Stimulated activated naive CD8-positive, alpha-beta T cell treated with anti-CD3 and anti-CD28 coated beads, Interleukin-15, amount 100 ng/mL, for 72 hours (primary cell): Measurements from ENCODE around the gene DDA1.
"Not testable (repeated sequence)": the region's sequence is repeated elsewhere in the genome, so short reads cannot be mapped to it uniquely, and the experiment has no call there.

Source experiments
- ATAC-seq: fragments of 150-1000 bp; cut with Tn5 transposase; 2 replicates; pipeline ENCODE4 v1.10.0; 2021; ENCODE audit warnings: mild to moderate bottlenecking, moderate library complexity
- DNase-seq, 2 donors: peaks; one replicate each; pipeline ENCODE4 v3.0.0; 2021 to 2022
- H3K27ac Mint-ChIP-seq, 2 donors: one replicate each; pipeline ENCODE4 v1.8.0; 2022; ENCODE audit warnings: mild to moderate bottlenecking in 2 of 2, mixed read lengths in 2 of 2, moderate library complexity in 2 of 2
- H3K27me3 Mint-ChIP-seq: one replicate; pipeline ENCODE4 v1.8.0; 2022; ENCODE audit warnings: mixed read lengths
- H3K4me1 Mint-ChIP-seq: one replicate; pipeline ENCODE4 v1.8.0; 2022; ENCODE audit warnings: mild to moderate bottlenecking, mixed read lengths
- H3K4me3 Mint-ChIP-seq, 2 donors: one replicate each; pipeline ENCODE4 v1.8.0; 2022; ENCODE audit warnings: mild to moderate bottlenecking in 2 of 2, mixed read lengths in 2 of 2, moderate library complexity in 1 of 2
- H3K9me3 Mint-ChIP-seq, 2 donors: one replicate each; pipeline ENCODE4 v1.8.0; 2022; ENCODE audit warnings: mixed read lengths in 2 of 2

DDA1 gene

DNA sequence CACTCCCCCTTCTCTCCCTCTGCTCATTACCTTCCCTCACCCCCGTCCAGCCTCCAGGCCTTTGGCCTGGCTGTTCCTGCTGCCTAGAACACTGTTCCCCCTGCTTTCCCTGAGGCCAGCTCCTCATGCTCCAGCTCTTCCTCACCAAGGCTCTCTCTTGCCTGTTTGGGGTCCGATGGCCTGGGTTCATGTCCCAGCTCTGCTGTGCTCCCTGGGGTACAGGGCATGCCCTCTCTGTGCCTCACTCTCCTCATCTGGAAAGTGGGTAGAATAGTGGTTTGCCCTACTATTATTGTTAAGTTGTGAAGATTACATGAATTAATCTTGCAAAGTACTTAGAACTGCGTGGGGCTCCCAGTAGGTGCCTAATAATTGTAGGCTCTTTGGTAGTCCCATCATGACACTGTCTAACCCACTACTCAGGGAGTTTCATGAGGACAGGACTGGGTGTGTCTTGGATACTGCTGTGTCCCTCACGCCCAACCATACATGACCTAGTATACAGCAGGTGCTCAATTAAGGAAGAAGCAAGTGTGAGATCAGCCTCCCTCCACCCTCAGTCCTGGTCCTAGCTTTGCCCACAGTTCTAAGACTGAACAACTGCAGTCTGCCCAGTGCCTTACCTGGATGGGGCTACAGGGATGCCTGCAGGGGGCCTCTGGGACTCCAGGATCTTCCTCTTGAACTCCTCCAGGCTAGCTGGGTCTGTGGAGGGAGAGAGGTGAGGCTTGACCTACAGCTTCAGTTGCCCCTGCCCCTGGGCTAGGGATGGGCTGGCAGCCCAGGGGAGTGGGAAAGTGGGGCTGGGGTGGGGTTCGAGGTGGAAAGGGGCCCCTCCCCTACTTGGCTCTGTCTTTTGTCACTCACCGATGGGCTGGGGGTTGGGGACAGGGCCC, 50.8 kb downstream of the DDA1 start:
- ATAC-seq (no peak), DNase-seq (no peak)
- Mint-ChIP-seq H3K4me1 (no peaks in the 10 kb centered on the region), H3K27ac (no peak overlapping the region), H3K27me3 (no peaks in the 10 kb centered on the region), H3K4me3 (no peak overlapping the region), H3K9me3 (no peaks in the 10 kb centered on the region)

DNA sequence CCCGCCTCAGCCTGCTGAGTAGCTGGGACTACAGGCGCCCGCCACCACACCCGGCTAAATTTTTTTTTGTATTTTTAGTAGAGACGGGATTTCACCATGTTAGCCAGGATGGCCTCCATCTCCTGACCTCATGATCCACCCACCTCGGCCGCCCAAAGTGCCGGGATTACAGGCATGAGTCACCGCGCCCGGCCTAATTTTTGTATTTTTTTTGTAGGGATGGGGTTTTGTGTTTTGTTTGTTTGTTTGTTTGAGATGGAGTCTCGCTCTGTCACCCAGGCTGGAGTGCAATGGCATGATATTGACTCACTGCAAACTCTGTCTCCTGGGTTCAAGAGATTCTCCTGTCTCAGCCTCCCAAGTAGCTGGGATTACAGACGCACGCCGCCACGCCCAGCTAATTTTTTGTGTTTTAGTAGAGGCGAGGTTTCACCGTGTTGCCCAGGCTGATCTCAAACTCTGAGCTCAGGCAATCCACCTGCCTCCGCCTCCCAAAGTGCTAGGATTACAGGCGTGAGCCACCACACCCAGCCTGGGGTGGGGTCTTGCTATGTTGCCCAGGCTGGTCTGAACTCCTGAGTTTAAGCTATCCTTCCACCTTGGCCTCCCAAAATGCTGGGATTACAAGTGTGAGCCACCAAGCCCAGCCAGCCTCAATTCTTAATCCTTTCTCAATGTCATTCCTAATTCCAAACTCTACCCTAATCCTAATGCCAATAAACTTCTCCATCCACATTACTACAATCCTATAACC, 54.7 kb downstream of the DDA1 start:
- H3K27ac Mint-ChIP-seq, H3K27me3 Mint-ChIP-seq, ATAC-seq, H3K4me3 Mint-ChIP-seq, DNase-seq, H3K9me3 Mint-ChIP-seq, H3K4me1 Mint-ChIP-seq: not testable (repeated sequence)

DNA sequence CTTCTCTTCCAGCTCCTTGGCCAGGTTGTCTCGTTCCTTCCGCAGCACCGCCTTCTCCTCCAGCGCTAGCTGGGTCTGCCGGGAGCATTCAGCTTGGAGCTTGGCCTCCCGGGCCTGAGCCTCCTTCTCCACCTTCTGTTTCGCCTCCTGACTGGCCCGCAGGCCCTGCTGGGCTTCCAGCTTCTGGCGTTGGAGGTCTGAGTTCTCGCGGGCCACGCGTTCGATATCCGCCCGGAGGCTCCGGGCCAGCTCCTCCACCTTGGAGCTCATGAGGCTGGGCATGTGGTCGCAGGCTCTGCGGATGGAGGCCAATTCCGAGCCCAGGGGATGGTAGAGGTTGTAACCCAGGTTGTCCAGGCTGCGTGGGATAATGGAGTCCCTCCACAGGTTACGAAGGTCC, 56.0 kb downstream of the DDA1 start:
- H3K4me3 Mint-ChIP-seq: no peak overlapping the region
- no peaks in the 10 kb centered on the region for H3K9me3 Mint-ChIP-seq
- ATAC-seq (no peak), DNase-seq (no peak)
- H3K27me3 Mint-ChIP-seq: peaks cover 5% of the 10 kb centered on the region
- H3K27ac Mint-ChIP-seq: peak overlapping the region in 1 of 2 donors; percentile 73
- peaks cover 5% of the 10 kb centered on the region for H3K4me1 Mint-ChIP-seq

DNA sequence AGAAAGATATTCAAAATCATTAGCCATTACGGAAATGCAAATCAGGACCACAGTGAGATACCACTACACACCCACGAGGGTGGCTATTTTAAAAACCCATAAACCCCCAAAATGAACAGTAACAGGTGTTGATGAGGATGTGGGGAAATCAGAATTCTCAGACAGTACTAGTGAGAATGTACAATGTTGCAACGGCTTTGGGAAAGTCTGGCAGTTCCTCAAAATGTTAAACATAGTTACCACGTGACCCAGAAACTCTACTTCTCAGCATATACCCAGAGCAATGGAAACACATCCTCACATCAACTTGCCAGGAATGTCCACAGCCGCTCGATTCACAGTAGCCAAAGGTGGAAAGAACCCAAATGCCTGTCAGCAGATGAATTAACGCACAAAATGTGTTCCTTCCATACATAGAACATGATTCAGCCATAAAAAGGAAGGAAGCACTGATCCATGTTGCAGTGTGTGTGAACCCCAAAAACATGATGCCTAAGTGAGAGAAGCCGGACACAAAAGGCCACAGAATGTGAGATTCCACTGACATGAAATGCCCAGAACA, 60.7 kb downstream of the DDA1 start:
- no peaks in the 10 kb centered on the region for H3K9me3 Mint-ChIP-seq
- no peak for DNase-seq
- ATAC-seq: peak; percentile 46
- H3K4me3 Mint-ChIP-seq: no peak overlapping the region
- H3K4me1 Mint-ChIP-seq: peaks cover 8% of the 10 kb centered on the region
- peaks cover 9% of the 10 kb centered on the region for H3K27me3 Mint-ChIP-seq
- H3K27ac Mint-ChIP-seq: no peak overlapping the region
